Retinal pigment epithelial cell (primary cell): ENCODE results near the gene THRSP.
"Not testable (repeated sequence)": the region's sequence is repeated elsewhere in the genome, so short reads cannot be mapped to it uniquely, and the experiment has no call there.

Experiments used
- DNase-seq: peaks from one replicate; pipeline ENCODE4 v3.0.0-alpha.2; 2010; ENCODE audit warnings: low read depth
- H3K4me3 ChIP-seq: 2 replicates; pipeline ENCODE4 v1.5.1; 2011; ENCODE audit warnings: mild to moderate bottlenecking, low read length, control low read depth, moderate library complexity
- CTCF ChIP-seq: conservative IDR thresholded peaks from 2 replicates; pipeline ENCODE4 v1.5.1; 2011; ENCODE audit warnings: low read depth, low read length, control low read depth, inconsistent platforms

The THRSP gene

DNA sequence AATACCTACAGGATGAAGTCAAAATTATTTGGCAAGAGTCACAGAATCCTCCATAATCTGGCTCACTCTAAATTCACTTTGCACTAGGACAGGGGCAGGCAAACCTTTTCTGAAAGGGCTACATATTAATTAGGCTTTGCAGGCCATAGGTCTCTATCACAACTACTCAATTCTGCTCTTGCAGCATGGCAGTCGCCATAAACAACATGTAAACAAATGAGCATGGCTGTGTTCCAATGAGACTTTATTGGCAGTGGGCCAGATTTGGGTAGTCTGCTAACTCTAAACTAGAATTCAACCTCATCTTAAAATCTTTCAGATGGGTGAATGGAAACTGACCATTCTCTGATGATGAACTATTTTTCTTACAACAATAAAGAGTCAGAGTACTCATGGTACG, 5.8 kb downstream of the THRSP start:
- DNase-seq = no peak
- no peak for TF ChIP-seq CTCF
- no peak overlapping the region for H3K4me3 ChIP-seq

GRCh38 chr11:78070621-78071020, 7.0 kb downstream of the THRSP start:
- H3K4me3 ChIP-seq = no peak overlapping the region
- no peak for DNase-seq
- TF ChIP-seq CTCF = no peak

DNA sequence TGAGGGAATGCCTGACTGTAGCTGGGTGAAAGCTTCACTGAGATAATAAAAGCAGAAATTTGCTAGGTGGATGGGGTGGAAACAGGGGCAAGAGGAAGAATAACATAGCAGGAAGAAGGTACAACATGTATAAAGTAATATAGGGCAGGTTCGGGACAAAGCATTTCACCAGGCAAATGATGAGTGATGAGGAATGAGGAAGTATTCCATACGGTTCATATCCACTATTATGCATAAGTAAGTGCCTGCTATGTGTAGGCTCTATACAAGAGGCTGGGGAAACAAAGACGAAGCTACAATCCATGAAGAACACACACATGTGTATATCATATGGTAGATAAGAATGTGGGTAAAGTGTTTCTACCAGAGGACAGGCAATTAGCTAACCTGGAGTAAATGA, 8.1 kb downstream of the THRSP start:
- TF ChIP-seq CTCF = no peak
- no peak for DNase-seq

DNA sequence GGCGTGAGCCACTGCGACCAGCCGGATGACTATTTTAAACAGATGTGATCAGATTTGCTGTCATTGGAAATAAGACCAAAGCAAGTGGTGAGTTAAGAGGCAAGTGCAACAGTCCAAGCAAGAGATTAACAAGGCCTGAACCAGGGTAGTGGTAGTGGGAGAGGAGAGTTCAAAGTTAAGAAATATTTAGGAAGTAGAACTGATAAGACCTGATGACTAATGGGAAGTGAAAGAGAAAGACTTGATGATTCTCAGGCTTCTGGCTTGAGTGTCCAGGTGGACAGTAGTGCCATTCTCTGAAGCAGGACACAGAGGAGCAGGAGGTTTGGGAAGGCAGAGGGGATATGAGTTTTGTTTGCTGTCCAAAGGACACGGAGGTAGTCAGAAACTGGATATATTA, 8.8 kb downstream of the THRSP start:
- TF ChIP-seq CTCF = no peak
- DNase-seq = no peak

More for the DNA sequence above, 8.1 kb downstream of the THRSP start:
- no peak overlapping the region for H3K4me3 ChIP-seq

GRCh38 chr11:78074756-78075155, 11.1 kb downstream of the THRSP start:
- TF ChIP-seq CTCF = no peak
- DNase-seq = no peak
- H3K4me3 ChIP-seq = no peak overlapping the region

More for the DNA sequence above, 8.8 kb downstream of the THRSP start:
- no peak overlapping the region for H3K4me3 ChIP-seq

DNA sequence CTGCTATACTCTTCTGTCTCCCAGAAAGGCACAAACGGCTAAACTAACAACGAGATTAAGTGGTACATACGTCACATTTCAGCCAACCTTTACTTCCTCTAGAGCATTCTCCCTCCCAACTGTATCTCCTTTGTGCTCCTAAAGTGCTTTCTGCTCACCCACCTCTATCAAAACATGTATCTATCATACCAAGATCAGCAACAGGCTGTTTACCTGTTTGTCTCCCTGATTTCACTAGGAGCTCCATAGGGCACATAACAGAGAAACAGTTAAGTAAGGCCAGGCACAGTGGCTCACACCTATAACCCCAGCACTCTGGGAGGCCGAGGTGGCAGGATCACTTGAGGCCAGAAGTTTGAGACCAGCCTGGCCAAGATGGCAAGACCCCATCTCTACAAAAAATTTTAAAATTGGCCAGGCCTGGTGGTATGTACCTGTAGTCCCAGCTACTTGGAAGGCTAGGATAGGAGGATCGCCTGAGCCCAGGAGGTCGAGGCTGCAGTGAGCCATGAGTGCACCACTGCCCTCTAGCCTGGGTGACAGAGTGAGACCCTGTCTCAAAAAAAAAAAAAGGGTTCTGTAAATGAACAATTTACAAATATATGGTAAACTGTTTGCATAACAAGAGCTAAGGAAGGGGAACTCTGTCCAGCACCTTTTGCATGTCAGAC, 13.2 kb downstream of the THRSP start:
- no peak for DNase-seq
- TF ChIP-seq CTCF = no peak
- H3K4me3 ChIP-seq = no peak overlapping the region

DNA sequence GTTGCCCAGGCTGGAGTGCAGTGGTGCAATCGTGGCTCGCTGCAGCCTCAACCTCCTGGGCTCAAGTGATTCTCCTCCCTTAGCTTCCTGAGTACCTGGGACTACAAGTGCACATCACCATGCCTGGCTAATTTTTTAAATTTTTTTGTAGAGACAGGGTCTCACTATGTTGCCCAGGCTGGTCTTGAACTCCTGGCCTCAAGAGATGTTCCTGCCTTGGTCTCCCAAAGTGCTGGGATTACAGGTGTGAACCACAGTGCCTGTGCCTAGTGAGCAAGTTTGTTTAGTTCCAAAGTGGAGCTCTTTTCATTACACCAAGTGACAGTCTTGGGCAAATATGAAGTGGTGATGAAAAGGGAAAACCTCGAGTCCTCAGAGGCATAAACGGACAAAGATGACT, 13.9 kb downstream of the THRSP start:
- not testable (repeated sequence) for H3K4me3 ChIP-seq

More for the DNA sequence above, 13.9 kb downstream of the THRSP start:
- not testable (repeated sequence) for DNase-seq
